Endothelial cell of umbilical vein (primary cell): Measurements from ENCODE around the gene LPA.

Experiments used
- EZH2 ChIP-seq: IDR thresholded peaks from 2 replicates; pipeline ENCODE4 v1.6.1; 2012; ENCODE audit warnings: borderline replicate concordance, low read depth, mild to moderate bottlenecking, moderate library complexity, low read length, inconsistent platforms; ENCODE audit not compliant: severe bottlenecking
- MYC ChIP-seq: IDR thresholded peaks from one replicate; pipeline ENCODE4 v1.6.1; 2011; ENCODE audit warnings: mild to moderate bottlenecking, low read depth, low read length
- POLR2A ChIP-seq: IDR thresholded peaks from 2 replicates; pipeline ENCODE4 v1.6.1; 2012; ENCODE audit warnings: low read depth, mild to moderate bottlenecking, control low read depth, low read length
- TF ChIP-seq, protein P1 (sequence below), 2 donors: IDR thresholded peaks; 1 replicate in 1 of 2; 2 replicates in 1 of 2; pipeline ENCODE4 v1.5.1; 2011; ENCODE audit warnings: low read length in 2 of 2, mild to moderate bottlenecking in 2 of 2, moderate library complexity in 2 of 2, control low read depth in 1 of 2, inconsistent platforms in 1 of 2, low read depth in 1 of 2; ENCODE audit not compliant: insufficient read depth in 1 of 2; ENCODE audit errors: extremely low read depth in 1 of 2

DNA sequence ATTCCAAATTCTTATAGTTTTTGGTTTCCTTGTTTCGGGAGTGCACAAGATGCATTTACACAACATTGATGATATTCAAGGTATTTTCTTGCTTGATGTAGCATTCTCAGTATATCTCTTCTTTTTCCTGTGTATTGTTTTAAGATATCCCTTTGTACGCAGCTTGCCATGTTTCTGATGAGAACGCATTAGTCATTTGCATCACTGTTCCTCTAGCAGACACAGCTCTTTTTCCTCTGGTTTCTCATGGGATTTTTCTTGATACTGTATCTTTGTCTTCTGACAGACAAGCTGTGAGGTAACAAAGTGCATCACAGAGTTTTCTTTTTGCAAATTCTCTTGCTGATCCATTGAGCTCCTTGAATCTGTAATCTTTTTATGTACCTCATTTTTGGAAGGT is 169.5 kb downstream of the LPA start:
- TF ChIP-seq, protein P1, sequence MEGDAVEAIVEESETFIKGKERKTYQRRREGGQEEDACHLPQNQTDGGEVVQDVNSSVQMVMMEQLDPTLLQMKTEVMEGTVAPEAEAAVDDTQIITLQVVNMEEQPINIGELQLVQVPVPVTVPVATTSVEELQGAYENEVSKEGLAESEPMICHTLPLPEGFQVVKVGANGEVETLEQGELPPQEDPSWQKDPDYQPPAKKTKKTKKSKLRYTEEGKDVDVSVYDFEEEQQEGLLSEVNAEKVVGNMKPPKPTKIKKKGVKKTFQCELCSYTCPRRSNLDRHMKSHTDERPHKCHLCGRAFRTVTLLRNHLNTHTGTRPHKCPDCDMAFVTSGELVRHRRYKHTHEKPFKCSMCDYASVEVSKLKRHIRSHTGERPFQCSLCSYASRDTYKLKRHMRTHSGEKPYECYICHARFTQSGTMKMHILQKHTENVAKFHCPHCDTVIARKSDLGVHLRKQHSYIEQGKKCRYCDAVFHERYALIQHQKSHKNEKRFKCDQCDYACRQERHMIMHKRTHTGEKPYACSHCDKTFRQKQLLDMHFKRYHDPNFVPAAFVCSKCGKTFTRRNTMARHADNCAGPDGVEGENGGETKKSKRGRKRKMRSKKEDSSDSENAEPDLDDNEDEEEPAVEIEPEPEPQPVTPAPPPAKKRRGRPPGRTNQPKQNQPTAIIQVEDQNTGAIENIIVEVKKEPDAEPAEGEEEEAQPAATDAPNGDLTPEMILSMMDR (IDR thresholded peaks at IDR 0.05; ENCODE audit: extremely low read depth in 1 of 2, insufficient read depth in 1 of 2, low read depth in 1 of 2, low read length in 2 of 2), result no peak
- no peak for TF ChIP-seq POLR2A
- no peak for TF ChIP-seq MYC
- TF ChIP-seq EZH2, result no peak
